ENCODE measurements around the gene PRR23E.

- TF ChIP-seq POLR2A (IDR thresholded peaks at IDR 0.05) = no peak
- no peak for TF ChIP-seq CTCF (IDR thresholded peaks at IDR 0.05)
Observed at GRCh38 chr3:127212711-127213110, 19.8 kb downstream of the PRR23E start.
